ENCODE results near the gene MSH5.

MSH5 gene

GRCh38 chr6:31758281-31758680, 18.5 kb downstream of the MSH5 start:
- TF ChIP-seq CTCF (IDR thresholded peaks at IDR 0.05; ENCODE audit: insufficient read depth, low read depth, low read length, missing control alignments) = no peak
- DNase-seq (ENCODE audit: low read depth) = no peak
- H3K4me3 ChIP-seq (ENCODE audit: low read depth, low read length) = no peak overlapping the region

- no peak overlapping the region for H3K4me3 ChIP-seq (ENCODE audit: low read depth, low read length)
- TF ChIP-seq CTCF (IDR thresholded peaks at IDR 0.05; ENCODE audit: insufficient read depth, low read depth, low read length, missing control alignments) = no peak
- no peak for DNase-seq (ENCODE audit: low read depth)
Observed at GRCh38 chr6:31760790-31761189, 21.0 kb downstream of the MSH5 start.

GRCh38 chr6:31761343-31761742, 21.5 kb downstream of the MSH5 start:
- H3K4me3 ChIP-seq (ENCODE audit: low read depth, low read length) = no peak overlapping the region
- DNase-seq (ENCODE audit: low read depth) = no peak
- no peak for TF ChIP-seq CTCF (IDR thresholded peaks at IDR 0.05; ENCODE audit: insufficient read depth, low read depth, low read length, missing control alignments)

- no peak for TF ChIP-seq CTCF (IDR thresholded peaks at IDR 0.05; ENCODE audit: insufficient read depth, low read depth, low read length, missing control alignments)
- no peak for DNase-seq (ENCODE audit: low read depth)
- no peak within 1 kb of the TSS for H3K4me3 ChIP-seq (ENCODE audit: low read depth, low read length)
Observed at GRCh38 chr6:31762356-31762755, 22.6 kb downstream of the MSH5 start, which contains the start of gene SAPCD1. Gene SAPCD1 (plus strand): TSS chr6:31762656. CDS start chr6:31763055, 399 bp downstream.

GRCh38 chr6:31762878-31763618, 23.2 kb downstream of the MSH5 start:
- DNase-seq (ENCODE audit: low read depth) = no peak
- no peak overlapping the region for H3K4me3 ChIP-seq (ENCODE audit: low read depth, low read length)
- no peak for TF ChIP-seq CTCF (IDR thresholded peaks at IDR 0.05; ENCODE audit: insufficient read depth, low read depth, low read length, missing control alignments)

- TF ChIP-seq CTCF (IDR thresholded peaks at IDR 0.05; ENCODE audit: insufficient read depth, low read depth, low read length, missing control alignments) = no peak
- H3K4me3 ChIP-seq (ENCODE audit: low read depth, low read length) = no peak overlapping the region
- no peak for DNase-seq (ENCODE audit: low read depth)
Observed at GRCh38 chr6:31763619-31763940, 23.8 kb downstream of the MSH5 start.

GRCh38 chr6:31764198-31764597, 24.4 kb downstream of the MSH5 start:
- no peak for DNase-seq (ENCODE audit: low read depth)
- H3K4me3 ChIP-seq (ENCODE audit: low read depth, low read length) = no peak overlapping the region
- TF ChIP-seq CTCF (IDR thresholded peaks at IDR 0.05; ENCODE audit: insufficient read depth, low read depth, low read length, missing control alignments) = no peak
